ENCODE data around the gene ISX.

GRCh38 chr22:35045451-35045850 is 20.5 kb upstream of the ISX start:
- TF ChIP-seq CTCF (conservative IDR thresholded peaks at IDR 0.05; ENCODE audit: low read length) (no peak), EZH2phosphoT487 (IDR thresholded peaks at IDR 0.05; ENCODE audit: borderline replicate concordance, low read depth, low read length) (no peak)

All from OCI-LY7 (cell line).